ENCODE results near the gene BNC2. TPM values are rescaled to one million over a fixed set of nuclear protein-coding genes. Genes with fewer than 3 reads are reported as not detected.

Gene BNC2
- total RNA-seq, 4 donors from 2014 or later, result 20.5 to 55.4 (median 26.2) TPM

DNA sequence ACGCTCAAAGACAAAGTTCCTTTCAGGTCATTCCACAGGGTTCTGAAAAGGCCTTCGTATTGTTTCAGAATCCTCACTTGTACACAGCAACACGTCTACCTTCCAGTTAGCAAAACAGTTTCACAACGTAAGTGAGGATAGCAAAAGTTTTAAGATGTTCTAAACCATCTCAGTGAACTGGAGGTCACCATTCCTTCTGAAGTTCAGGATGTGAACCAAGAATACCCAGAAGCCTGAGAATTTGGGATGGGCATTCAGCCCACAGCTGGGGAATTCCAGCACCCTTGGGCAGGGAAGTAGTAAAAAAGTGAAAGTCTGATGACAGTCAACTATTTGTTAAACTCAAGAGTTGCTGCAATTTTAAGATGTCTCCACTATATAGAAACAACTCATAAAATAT lies 224.5 kb downstream of the BNC2 start:
- intact Hi-C loops (cut with DNase I; ENCODE audit: low total_unique reads), result no loop called here
- Histone ChIP-seq H3K4me1 (peaks cover 0 to 4% (median 0%) of the 10 kb centered on the region in 4 donors), H3K9me3 (no peaks in the 10 kb centered on the region), H3K4me3 (no peak overlapping the region), H3K27me3 (no peaks in the 10 kb centered on the region), H3K36me3 (no peaks in the 10 kb centered on the region), H3K27ac (no peak overlapping the region)
- TF ChIP-seq EP300 (IDR thresholded peaks at IDR 0.05; ENCODE audit: low read depth), result no peak
- TF ChIP-seq POLR2AphosphoS5 (IDR thresholded peaks at IDR 0.05), result no peak
- in situ Hi-C loops (cut with MboI; ENCODE audit: low pct_ligation_motif_present in 1 of 4, low pct_unique_long_range_greater_than_20kb in 1 of 4, low sequenced_read_pairs in 3 of 4), result no loop called here
- 60 to 79% methylated on average over 2 to 4 of the region's 4 CpGs for WGBS, 2 donors (ENCODE audit: low coverage in 1 of 2)
- no peak for DNase-seq

DNA sequence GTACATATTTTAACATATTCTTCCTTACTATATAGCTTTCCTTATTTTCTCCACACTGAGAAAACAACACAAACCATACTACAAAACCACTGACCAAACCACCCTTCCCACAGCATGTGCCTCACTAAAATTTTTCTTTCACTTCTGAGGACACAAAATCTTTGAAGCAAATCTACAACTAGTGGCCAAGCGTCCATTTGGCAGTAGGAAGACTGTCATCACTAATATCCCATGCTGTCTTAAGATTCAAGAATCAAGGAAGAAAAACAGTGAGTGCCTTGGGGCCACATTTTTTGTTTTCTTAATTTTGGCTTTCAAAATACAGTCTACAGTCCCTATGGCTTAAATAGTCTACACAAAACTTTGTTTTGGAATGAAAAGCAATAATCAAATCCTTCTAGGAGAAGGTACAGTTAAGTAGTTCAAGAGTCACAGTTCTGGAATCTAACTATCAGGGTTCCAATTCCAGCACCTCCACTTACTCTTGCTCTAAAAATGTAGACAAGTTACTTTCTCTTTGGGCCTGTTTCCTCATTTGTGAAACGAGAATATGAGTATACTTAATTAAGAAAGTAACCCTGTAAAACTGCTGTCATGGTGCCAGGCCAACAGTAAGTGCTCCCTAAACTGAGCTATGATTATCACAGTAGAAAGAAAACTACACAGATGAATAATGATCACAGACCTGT lies 227.9 kb downstream of the BNC2 start:
- H3K27ac ChIP-seq, result no peak overlapping the region

DNA sequence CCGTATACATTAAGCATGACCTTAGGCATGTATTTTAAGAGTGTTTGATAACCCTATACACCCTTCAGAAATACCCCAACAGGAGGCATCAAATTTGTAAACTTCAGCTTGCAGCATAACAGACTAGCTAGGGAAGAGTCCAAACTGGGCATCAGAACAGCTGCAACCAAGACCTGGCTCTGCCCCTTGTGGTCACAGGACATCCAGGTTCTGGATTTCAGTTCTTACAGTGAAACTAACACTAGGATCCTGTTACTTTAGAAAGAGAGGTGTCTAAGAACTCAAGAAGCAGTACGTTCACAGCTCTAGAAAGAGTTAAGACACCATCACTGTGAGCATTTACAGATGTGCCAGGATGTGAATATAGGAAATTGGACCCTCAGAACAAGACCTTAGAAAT lies 229.8 kb downstream of the BNC2 start:
- peaks cover 0 to 7% (median 0%) of the 10 kb centered on the region in 4 donors for H3K4me1 ChIP-seq
- WGBS, 2 donors (ENCODE audit: low coverage in 1 of 2), result 78 to 80% methylated on average over 1 to 2 of the region's 2 CpGs
- H3K4me3 ChIP-seq, result no peak overlapping the region
- no peaks in the 10 kb centered on the region for H3K36me3 ChIP-seq
- DNase-seq, result no peak
- no peak for TF ChIP-seq POLR2AphosphoS5 (IDR thresholded peaks at IDR 0.05)
- no peak for TF ChIP-seq POLR2A (IDR thresholded peaks at IDR 0.05)
- TF ChIP-seq, protein P1, sequence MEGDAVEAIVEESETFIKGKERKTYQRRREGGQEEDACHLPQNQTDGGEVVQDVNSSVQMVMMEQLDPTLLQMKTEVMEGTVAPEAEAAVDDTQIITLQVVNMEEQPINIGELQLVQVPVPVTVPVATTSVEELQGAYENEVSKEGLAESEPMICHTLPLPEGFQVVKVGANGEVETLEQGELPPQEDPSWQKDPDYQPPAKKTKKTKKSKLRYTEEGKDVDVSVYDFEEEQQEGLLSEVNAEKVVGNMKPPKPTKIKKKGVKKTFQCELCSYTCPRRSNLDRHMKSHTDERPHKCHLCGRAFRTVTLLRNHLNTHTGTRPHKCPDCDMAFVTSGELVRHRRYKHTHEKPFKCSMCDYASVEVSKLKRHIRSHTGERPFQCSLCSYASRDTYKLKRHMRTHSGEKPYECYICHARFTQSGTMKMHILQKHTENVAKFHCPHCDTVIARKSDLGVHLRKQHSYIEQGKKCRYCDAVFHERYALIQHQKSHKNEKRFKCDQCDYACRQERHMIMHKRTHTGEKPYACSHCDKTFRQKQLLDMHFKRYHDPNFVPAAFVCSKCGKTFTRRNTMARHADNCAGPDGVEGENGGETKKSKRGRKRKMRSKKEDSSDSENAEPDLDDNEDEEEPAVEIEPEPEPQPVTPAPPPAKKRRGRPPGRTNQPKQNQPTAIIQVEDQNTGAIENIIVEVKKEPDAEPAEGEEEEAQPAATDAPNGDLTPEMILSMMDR (IDR thresholded peaks at IDR 0.05), result peak in 1 of 5 experiments; percentile 14
- no peak for TF ChIP-seq EP300 (IDR thresholded peaks at IDR 0.05; ENCODE audit: low read depth)
- H3K27me3 ChIP-seq, result no peaks in the 10 kb centered on the region
- H3K27ac ChIP-seq, result no peak overlapping the region
- H3K9me3 ChIP-seq, result no peaks in the 10 kb centered on the region
- intact Hi-C loops (cut with DNase I; ENCODE audit: low total_unique reads) (loop anchor here (5.0 kb wide), 1 partner anchor 232 kb away; the partner anchor contains the start of gene BNC2), in situ Hi-C loops (cut with MboI; ENCODE audit: low pct_ligation_motif_present in 1 of 4, low pct_unique_long_range_greater_than_20kb in 1 of 4, low sequenced_read_pairs in 3 of 4) (no loop called here)

More for the DNA sequence above, 227.9 kb downstream of the BNC2 start:
- no peak for DNase-seq
- WGBS, 2 donors (ENCODE audit: low coverage in 1 of 2), result 40 to 45% methylated on average over 2 of the region's 2 CpGs
- Histone ChIP-seq H3K4me1 (peaks cover 0 to 4% (median 2%) of the 10 kb centered on the region in 4 donors), H3K9me3 (no peaks in the 10 kb centered on the region), H3K27me3 (no peaks in the 10 kb centered on the region), H3K4me3 (no peak overlapping the region), H3K36me3 (no peaks in the 10 kb centered on the region)
- in situ Hi-C loops (cut with MboI; ENCODE audit: low pct_ligation_motif_present in 1 of 4, low pct_unique_long_range_greater_than_20kb in 1 of 4, low sequenced_read_pairs in 3 of 4) (no loop called here), intact Hi-C loops (cut with DNase I; ENCODE audit: low total_unique reads) (loop anchor here (5.0 kb wide), 1 partner anchor 230 kb away; the partner anchor contains the start of gene BNC2)
- TF ChIP-seq POLR2AphosphoS5 (IDR thresholded peaks at IDR 0.05) (no peak), EP300 (IDR thresholded peaks at IDR 0.05; ENCODE audit: low read depth) (no peak), POLR2A (IDR thresholded peaks at IDR 0.05) (no peak)
- TF ChIP-seq, protein P1 (IDR thresholded peaks at IDR 0.05), result no peak

DNA sequence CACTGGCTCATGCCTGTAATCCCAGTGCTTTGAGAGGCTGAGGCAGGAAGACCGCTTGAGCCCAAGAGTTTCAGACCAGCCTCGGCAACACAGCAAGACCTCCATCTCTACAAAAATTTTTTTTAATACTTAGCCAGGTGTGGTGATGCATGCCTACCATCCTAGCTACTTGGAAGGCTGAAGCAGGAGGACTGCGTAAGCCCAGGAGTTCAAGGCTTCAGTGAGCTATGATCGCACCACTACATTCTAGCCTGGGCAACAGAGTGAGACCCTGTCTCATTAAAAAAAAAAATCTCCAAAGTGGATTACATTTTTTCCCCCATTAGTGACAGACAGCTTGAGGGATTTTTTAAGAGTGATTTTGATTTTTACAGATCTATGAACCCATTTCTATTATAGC lies 230.8 kb downstream of the BNC2 start:
- H3K9me3 ChIP-seq, result no peaks in the 10 kb centered on the region
- intact Hi-C loops (cut with DNase I; ENCODE audit: low total_unique reads), result loop anchor here (5.0 kb wide), 1 partner anchor 233 kb away; the partner anchor contains the start of gene BNC2
- H3K4me3 ChIP-seq, result no peak overlapping the region
- H3K36me3 ChIP-seq, result no peaks in the 10 kb centered on the region
- H3K27me3 ChIP-seq, result no peaks in the 10 kb centered on the region
- H3K27ac ChIP-seq, result no peak overlapping the region
- TF ChIP-seq, protein P1 (IDR thresholded peaks at IDR 0.05), result no peak
- no peak for TF ChIP-seq POLR2AphosphoS5 (IDR thresholded peaks at IDR 0.05)
- no peak for TF ChIP-seq POLR2A (IDR thresholded peaks at IDR 0.05)
- no peak for TF ChIP-seq EP300 (IDR thresholded peaks at IDR 0.05; ENCODE audit: low read depth)
- DNase-seq, result no peak
- WGBS, 2 donors (ENCODE audit: low coverage in 1 of 2), result 88 to 99% methylated on average over 4 of the region's 4 CpGs
- peaks cover 0 to 12% (median 0%) of the 10 kb centered on the region in 4 donors for H3K4me1 ChIP-seq
- in situ Hi-C loops (cut with MboI; ENCODE audit: low pct_ligation_motif_present in 1 of 4, low pct_unique_long_range_greater_than_20kb in 1 of 4, low sequenced_read_pairs in 3 of 4), result no loop called here
